ENCODE results near the gene PKM. TPM values are rescaled to one million over a fixed set of nuclear protein-coding genes. Genes with fewer than 3 reads are reported as not detected.

Gene PKM
- total and polyA plus RNA-seq, 2 donors (not counting 3 experiments of a cell fraction or from before 2014, with no cell fraction given), result 689 to 968 TPM

DNA sequence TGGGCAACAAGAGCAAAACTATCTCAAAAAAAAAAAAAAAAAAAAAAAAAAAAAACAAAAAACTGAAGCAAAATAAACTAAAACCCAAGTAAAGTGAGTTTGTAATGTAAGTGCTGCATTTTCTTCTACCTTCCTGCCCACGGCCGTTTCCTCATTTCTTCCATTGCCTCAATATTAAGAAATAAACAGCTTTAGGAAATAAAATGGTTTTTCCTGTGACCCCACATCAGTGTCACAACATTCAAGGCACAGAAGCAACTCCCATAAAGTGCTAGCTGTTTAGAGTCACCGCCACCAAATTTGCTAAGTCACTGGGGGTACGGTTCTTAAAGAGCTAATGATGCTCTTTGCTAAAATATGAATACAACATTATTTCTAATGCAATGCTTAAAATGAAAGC is 3.3 kb downstream of the PKM start:
- H4K20me1 ChIP-seq (replicated peaks; ENCODE audit: control insufficient read depth, extremely low read depth, insufficient read depth, low read length), result no peaks in the 10 kb centered on the region
- FAIRE-seq, result no peak
- CTCF ChIA-PET, result interaction anchor here (0.5 to 4.9 kb wide), 13 partner anchors 10 to 475 kb away, joined by 3 to 47 read pairs (median 5); partner anchors contain the start of genes ARIH1, GRAMD2A, MYO9A and SENP8

More for the DNA sequence above, 3.3 kb downstream of the PKM start:
- no peak overlapping the region for H2AFZ ChIP-seq (ENCODE audit: low read depth, low read length)
- no TSS peak for BruUV-seq (replicated peaks)
- peaks cover 3 to 4% of the 10 kb centered on the region in 2 experiments for H3K36me3 ChIP-seq (ENCODE audit: control insufficient read depth in 2 of 2, extremely low read depth in 1 of 2, insufficient read depth in 2 of 2, low read length in 2 of 2)
- no peak for TF ChIP-seq FOS (IDR thresholded peaks at IDR 0.05; ENCODE audit: borderline replicate concordance, insufficient read depth, low read length)
- no peak for TF ChIP-seq POLR2AphosphoS5 (IDR thresholded peaks at IDR 0.05; ENCODE audit: insufficient read depth, low read depth, low read length)
- no peak for TF ChIP-seq POLR2A (IDR thresholded peaks at IDR 0.05; ENCODE audit: low read depth, low read length)
- TF ChIP-seq, protein P1, sequence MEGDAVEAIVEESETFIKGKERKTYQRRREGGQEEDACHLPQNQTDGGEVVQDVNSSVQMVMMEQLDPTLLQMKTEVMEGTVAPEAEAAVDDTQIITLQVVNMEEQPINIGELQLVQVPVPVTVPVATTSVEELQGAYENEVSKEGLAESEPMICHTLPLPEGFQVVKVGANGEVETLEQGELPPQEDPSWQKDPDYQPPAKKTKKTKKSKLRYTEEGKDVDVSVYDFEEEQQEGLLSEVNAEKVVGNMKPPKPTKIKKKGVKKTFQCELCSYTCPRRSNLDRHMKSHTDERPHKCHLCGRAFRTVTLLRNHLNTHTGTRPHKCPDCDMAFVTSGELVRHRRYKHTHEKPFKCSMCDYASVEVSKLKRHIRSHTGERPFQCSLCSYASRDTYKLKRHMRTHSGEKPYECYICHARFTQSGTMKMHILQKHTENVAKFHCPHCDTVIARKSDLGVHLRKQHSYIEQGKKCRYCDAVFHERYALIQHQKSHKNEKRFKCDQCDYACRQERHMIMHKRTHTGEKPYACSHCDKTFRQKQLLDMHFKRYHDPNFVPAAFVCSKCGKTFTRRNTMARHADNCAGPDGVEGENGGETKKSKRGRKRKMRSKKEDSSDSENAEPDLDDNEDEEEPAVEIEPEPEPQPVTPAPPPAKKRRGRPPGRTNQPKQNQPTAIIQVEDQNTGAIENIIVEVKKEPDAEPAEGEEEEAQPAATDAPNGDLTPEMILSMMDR (IDR thresholded peaks at IDR 0.05; ENCODE audit: extremely low read depth in 1 of 2, insufficient read depth in 1 of 2, low read depth in 1 of 2, low read length in 2 of 2), result no peak
- TF ChIP-seq GATA2 (IDR thresholded peaks at IDR 0.05; ENCODE audit: insufficient read depth, insufficient read length, low read depth, low read length), result no peak
- no peak for TF ChIP-seq JUN (IDR thresholded peaks at IDR 0.05; ENCODE audit: borderline replicate concordance, insufficient read depth, insufficient read length, low read depth)
- TF ChIP-seq EZH2 (IDR thresholded peaks at IDR 0.05; ENCODE audit: borderline replicate concordance, low read depth, low read length, severe bottlenecking), result no peak
- TF ChIP-seq MYC (IDR thresholded peaks at IDR 0.05; ENCODE audit: low read depth, low read length), result no peak
- TF ChIP-seq, protein P2, sequence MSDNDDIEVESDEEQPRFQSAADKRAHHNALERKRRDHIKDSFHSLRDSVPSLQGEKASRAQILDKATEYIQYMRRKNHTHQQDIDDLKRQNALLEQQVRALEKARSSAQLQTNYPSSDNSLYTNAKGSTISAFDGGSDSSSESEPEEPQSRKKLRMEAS (IDR thresholded peaks at IDR 0.05; ENCODE audit: insufficient read depth, insufficient read length), result no peak
- no peaks in the 10 kb centered on the region for H3K9me1 ChIP-seq (replicated peaks; ENCODE audit: control insufficient read depth, extremely low read depth, insufficient read depth, low read length)
- H3K79me2 ChIP-seq (ENCODE audit: control insufficient read depth, insufficient read depth, low read length), result peaks cover 70% of the 10 kb centered on the region
- H3K9ac ChIP-seq (replicated peaks; ENCODE audit: extremely low read depth, insufficient read depth, low read length), result peak overlapping the region; percentile 45
- DNase-seq (ENCODE audit: low read depth, low spot score), result no peak
- H3K27me3 ChIP-seq (ENCODE audit: control insufficient read depth in 2 of 2, insufficient read depth in 2 of 2, low read length in 2 of 2), result no peaks in the 10 kb centered on the region
- peaks cover 59% of the 10 kb centered on the region for H3K4me1 ChIP-seq (ENCODE audit: control insufficient read depth, extremely low read depth, insufficient read depth, low read length)
- H3K27ac ChIP-seq (ENCODE audit: insufficient read depth, low read depth, low read length), result peak overlapping the region; percentile 84
- no peaks in the 10 kb centered on the region for H3K9me3 ChIP-seq (replicated peaks; ENCODE audit: control insufficient read depth, insufficient read depth, low read length)
- intact Hi-C loops (cut with micrococcal nuclease) (loop anchor here (1.0 kb wide), 1 partner anchor 10 kb away; no protein-coding TSS in a partner anchor), dilution Hi-C loops (cut with MboI; ENCODE audit: extremely low pct_ligation_motif_present, low sequenced_read_pairs) (no loop called here)
- H3K4me2 ChIP-seq (ENCODE audit: insufficient read depth, low read length), result peak overlapping the region; percentile 93
- peak overlapping the region in 1 of 3 experiments; percentile 70 for H3K4me3 ChIP-seq (replicated peaks in 1 of 3; ENCODE audit: insufficient read depth in 1 of 3, low read depth in 1 of 3, low read length in 3 of 3)
- POLR2A ChIA-PET, result interaction anchor here (0.5 to 1.2 kb wide), 3 partner anchors 9 to 44 kb away, joined by 3 to 5 read pairs (median 3); no protein-coding TSS in a partner anchor
